OCI-LY3 (cell line): ENCODE measurements around the gene CORO6.

Source experiments
- CTCF ChIP-seq: fragments of 200-600, 300-600 bp; sonication (generic); IDR thresholded peaks from 2 replicates; pipeline ENCODE4 v1.5.1; 2014; ENCODE audit warnings: antibody characterized with exemption, low read length, low read depth
- EZH2phosphoT487 ChIP-seq: fragments of 200-600 bp; shearing (Covaris generic); IDR thresholded peaks from 2 replicates; pipeline ENCODE4 v1.6.1; 2018; ENCODE audit warnings: antibody characterized with exemption, mixed run types, low read depth

- TF ChIP-seq CTCF (no peak), EZH2phosphoT487 (no peak)
Observed at GRCh38 chr17:29645515-29646051, 22.9 kb upstream of the CORO6 start.
